ENCODE data around the gene DCP2.
"Not testable (repeated sequence)": the region's sequence is repeated elsewhere in the genome, so short reads cannot be mapped to it uniquely, and the experiment has no call there.

Gene DCP2

DNA sequence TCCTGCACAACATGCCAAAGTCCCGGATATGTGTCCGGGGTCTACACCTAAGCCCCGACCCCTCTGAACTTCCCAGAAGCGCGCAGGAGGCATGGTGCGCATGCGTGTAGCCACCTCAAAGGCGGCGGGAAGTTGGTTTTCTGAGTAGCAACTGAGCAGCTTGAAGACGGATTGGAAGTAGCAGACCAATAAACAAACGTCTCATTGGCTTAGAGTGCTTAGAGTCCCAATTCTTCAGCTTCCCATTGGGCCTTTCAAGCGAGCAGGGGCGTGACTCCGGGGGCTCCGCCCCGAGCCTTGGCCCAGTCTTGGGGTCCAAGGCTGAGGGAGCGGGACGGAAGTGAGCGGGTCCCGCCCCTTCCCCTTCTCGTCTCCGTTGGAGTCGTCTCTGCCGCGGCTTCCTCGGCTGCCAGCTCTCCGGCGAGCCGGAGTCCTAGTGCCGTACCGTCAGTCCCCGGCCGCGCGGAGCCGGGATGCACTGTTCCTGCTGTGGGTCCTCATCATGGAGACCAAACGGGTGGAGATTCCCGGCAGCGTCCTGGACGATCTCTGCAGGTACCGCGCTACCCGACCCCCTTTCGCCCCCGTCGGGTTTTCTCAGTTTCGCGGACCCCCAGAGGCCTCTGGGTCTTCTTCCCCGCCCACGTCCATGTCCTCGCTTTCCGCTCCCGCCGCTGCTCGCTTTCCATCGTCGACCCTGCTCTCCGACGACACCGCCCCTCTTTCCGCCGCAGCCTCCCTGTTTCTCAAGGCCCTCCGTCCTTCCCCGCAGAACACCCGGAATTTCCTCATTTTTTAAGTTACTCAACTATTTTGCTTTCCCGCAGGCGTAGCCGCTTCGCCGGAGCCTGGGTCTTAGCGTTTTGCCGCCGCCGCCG lies at the start of gene DCP2:
DCP2 (plus strand) TSS at position 367 of the 878 bp plus-strand sequence; CDS start at position 503, 136 bp downstream.
- peak; percentile 84 to 87 (median 86) for DNase-seq (ENCODE audit: low read depth in 3 of 3, low spot score in 1 of 3)

DNA sequence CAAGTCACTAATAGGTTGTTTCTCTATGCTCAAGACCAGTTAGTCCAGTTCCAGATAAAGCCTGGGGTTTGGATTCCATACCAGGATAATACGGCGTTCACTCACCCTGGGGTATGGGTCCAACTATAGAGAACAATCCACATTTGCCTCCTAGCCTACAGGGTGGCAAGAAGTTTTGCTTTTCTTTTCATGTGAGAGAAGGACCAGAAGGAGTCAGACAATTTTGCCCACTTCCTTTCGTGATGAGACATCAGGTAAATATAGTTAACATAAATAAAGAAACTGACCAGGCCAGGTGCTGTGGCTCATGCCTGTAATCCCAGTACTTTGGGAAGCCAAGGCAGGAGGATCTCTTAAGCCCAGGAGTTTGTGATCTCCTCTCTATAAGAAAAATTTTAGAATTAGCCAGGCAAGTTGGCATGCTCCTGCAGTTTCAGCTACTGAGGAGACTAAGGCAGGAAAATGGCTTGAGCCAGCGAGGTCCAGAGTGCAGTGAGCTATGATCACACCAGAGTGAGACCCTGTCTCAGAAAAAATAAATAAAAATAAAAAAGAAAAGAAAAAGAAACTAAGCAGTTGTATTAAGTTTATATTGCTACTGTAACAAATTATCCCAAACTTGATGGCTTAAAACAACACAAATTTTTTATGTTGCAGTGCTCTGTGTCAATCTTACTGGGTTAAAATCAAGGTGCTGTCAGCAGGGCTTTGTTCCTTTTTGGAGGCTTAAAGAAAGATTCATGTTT lies 47.1 kb upstream of the DCP2 start:
- DNase-seq (ENCODE audit: low read depth in 3 of 3, low spot score in 1 of 3): no peak

DNA sequence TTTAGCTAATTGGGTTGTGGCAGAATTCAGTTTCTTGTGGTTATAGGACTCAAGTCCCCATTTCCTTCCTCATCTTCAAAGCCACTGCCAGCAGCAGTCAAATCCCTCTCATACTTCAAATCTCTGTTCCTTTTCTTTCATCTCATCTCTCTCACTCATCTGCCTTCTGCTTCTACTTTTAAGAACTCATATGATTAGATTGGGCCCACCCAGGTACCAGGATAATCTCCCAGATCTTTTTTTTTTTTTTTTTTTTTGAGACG lies 46.6 kb upstream of the DCP2 start:
- DNase-seq (ENCODE audit: low read depth in 3 of 3, low spot score in 1 of 3): no peak

DNA sequence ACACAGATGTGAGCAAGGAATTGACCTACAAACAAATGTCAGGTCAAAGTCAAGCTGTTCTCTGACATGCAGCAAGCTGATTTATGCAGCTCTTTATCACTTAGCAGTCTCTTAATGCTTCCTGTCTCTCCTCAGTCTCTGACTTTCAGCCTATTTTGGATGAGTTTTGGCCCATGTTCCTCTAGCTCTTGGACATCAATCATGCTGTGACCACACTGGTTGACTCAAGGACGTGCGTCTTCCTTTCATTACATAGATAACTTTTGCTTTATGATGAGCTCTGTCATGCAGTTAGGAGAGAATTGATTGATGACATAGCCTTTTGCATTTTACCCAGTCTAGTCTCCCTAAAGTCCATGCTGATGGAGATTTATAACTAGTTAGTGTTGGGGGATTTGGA lies 45.1 kb upstream of the DCP2 start:
- DNase-seq (ENCODE audit: low read depth in 3 of 3, low spot score in 1 of 3): no peak

DNA sequence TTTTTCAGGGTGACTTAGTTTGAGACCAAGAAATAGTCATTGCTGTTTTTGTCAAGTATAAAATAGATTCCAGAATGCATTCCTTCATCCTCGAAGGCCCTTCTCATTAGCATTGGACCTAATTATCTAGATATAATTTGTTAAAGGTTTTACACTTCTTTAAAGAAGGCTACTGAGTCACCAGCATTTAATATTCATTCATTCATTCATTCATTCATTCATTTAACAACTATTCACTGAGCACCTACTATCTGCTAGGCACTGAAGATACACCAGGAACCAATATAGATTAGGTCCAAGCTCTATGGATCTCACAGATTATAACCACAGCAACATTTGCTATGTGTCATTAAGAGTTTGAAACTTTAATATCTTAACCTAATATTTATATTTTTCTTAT lies 43.5 kb upstream of the DCP2 start:
- DNase-seq (ENCODE audit: low read depth in 3 of 3, low spot score in 1 of 3): no peak

DNA sequence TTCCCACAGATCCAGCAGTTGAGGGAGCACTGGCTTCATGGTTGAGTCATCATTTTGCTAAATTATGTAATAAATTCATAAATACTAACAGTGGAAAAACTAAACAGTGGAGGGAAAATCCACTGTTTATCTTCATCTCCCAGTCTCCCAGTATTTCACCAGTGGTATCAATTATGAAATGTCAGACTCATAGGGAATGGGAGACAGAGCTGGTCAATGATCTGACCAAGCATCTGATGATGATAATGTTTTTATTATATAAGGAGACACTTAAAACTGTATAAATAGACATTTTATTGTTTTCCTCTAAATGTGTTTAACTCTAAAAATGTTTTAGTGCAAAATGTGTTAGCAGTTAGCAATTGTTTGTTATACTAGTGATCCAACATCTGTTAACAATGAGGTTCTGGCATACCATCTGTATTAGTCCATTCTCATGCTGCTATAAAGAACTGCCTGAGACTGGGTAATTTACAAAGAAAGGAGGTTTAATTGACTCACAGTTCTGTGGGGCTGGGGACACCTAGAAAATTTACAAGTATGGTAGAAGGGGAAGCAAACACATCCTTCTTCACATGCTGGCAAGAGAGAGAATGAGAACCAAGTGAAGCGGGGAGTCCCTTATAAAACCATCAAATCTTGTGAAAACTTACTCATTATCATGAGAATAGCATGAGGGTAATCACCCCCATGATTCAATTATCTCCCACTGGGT lies 42.8 kb upstream of the DCP2 start:
- DNase-seq (ENCODE audit: low read depth in 3 of 3, low spot score in 1 of 3): no peak

DNA sequence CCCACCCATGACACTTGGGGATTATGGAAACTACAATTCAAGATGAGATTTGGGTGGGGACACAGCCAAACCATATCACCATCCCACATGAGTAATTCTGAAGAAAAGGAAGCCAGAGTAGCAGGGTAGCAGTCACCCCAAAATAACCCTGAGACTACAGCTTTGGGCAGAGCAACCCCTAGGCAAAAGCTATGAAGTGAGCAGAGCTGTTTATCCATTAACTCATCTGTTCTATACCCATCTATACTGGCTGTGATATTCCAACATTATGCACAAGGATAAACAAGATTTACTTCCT lies 42.3 kb upstream of the DCP2 start:
- no peak for DNase-seq (ENCODE audit: low read depth in 3 of 3, low spot score in 1 of 3)

DNA sequence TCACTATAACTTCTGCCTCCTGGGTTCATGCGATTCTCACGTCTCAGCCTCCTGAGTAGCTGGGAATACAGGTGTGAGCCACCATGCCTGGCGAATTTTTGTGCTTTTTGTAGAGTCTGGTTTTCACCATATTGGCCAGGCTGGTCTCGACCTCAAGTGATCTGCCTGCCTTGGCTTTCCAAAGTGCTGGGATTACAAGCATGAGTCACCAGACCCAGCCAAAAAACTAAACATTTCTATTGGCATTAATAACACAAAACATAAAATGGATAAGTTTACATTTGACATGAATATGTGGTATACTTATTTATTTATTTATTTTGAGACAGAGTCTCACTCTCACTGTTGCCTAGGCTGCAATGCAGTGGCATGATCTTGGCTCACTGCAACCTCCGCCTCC lies 40.9 kb upstream of the DCP2 start:
- no peak for DNase-seq (ENCODE audit: low read depth in 3 of 3, low spot score in 1 of 3)

DNA sequence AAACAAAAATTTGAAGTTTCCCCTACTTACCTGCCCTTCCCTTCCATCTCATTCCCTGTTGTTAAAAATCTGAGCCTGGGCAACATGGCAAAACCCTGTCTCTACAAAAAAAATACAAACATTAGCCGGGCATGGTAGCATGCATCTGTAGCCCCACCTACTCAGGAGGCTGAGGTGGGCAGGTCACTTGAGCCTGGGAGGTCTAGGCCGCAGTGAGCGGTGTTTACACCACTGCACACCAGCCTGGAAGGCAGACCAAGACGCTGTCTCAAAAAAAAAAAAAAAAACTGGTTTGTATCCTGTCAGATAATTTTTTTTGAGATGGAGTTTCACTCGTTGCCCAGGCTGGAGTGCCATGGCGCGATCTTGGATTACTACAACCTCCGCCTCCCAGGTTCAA lies 38.3 kb upstream of the DCP2 start:
- DNase-seq (ENCODE audit: low read depth in 3 of 3, low spot score in 1 of 3): no peak

DNA sequence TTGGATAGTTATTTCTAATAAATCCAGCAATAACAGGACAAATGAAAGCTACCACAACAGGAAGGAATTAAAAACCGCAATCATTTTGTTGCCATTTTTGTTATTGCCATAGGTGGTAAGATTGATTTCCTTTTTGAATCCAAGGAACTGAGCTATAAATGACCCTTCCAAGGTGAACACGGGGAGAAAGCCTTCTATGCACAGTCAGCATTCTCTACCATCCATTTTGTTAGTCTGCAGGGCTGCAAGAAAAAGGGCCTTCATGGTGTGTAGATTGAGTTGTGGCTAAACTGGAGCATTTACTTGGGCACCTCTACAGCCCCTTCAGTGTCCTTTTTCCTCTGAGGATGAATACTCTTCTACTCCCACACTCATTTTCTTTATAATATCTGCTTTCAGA lies 35.9 kb upstream of the DCP2 start:
- no peak for DNase-seq (ENCODE audit: low read depth in 3 of 3, low spot score in 1 of 3)

DNA sequence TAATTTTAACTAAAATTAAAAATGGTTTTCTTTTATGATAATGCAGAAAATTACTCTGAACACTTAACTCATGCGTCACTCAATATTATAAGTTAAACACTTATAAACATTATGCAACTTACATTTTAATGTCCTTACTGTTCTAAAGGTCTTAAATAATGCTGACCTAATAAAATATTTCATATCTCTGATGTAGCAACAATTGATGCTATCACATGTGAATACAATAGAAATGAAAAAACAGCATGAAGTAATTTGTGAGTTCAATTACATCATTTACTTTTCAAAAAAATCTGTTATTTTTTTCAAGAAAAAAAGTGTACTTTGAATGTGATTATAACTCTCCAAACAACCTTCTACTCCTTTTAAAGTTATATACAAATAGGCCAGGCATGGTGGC lies 28.1 kb upstream of the DCP2 start:
- DNase-seq (ENCODE audit: low read depth in 3 of 3, low spot score in 1 of 3): no peak

DNA sequence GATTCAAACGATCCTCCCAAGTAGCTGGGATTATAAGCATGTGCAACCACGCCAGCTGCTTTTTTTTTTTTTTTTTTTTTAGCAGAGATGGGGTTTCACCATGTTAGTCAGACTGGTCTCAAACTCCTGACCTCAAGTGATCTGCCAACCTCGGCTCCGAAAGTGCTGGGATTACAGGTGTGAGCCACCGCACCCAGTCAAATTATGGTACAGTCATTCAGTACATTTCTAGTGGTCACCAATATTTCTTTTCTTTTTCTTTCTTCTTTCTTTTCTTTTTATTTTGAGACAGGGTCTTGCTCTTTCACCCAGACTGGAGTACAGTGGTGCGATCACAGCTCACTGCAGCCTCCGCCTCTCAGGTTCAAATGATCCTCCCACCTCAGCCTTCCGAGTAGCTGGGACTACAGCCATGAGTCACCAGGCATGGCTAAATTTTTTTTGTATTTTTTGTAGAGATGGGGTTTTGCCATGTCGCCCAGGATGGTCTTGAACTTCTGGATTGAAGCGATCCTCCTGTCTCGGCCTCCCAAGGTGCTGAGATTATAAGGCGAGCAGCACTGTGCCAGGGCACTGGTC lies 25.4 kb upstream of the DCP2 start:
- no peak for DNase-seq (ENCODE audit: low read depth in 3 of 3, low spot score in 1 of 3)

DNA sequence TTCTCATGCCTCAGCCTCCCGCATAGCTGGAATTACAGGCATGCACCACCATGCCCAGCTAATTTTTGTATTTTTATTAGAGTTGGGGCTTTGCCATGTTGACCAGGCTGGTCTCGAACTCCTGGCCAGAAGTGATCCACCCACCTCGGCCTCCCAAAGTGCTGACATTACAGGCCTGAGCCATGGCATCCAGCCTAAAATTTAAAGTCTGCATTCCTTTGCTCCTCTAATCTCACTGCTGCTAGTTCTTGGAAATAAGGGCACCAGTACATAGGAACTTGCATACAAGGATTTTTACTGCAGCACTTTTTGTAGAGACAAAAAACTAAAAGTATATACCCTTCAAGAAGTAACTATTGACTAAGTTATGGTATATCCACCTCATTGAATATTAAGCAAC lies 20.0 kb upstream of the DCP2 start:
- no peak for DNase-seq (ENCODE audit: low read depth in 3 of 3, low spot score in 1 of 3)

DNA sequence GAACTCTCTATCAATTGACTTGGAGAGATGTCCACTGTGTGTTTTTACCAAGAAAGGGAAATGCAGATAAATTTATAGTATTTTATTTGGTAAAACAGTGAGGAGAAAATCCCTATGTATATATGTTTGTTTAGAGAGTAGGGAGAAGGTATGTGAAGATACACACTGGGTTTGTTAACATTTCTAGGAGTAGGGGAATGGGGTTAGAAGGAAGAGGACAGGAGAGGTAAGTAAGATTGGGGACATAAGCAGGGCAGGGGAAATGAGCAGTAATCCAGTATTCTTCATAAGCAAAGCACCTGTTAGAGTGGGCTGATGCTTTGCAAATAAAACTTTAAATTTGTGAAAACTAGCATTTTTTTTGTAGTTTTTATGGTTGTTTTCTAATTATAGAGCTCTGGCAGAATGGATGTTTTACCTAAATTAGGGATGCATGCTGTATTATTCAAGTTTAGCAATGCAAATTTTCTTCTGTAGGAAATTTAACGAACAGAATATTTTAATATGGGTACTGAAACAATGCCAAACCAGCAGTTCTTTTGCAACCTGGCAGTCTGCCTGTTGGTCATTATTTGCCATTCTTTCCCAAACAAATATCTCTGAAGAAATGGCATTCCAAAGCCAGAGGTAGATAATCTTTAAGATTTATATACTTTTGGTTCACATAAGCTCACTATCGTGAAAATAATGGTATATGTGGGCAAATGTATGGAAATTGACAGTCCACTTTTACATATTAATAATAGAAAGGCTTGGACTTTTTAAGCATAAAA lies 19.4 kb upstream of the DCP2 start:
- DNase-seq (ENCODE audit: low read depth in 3 of 3, low spot score in 1 of 3): no peak

DNA sequence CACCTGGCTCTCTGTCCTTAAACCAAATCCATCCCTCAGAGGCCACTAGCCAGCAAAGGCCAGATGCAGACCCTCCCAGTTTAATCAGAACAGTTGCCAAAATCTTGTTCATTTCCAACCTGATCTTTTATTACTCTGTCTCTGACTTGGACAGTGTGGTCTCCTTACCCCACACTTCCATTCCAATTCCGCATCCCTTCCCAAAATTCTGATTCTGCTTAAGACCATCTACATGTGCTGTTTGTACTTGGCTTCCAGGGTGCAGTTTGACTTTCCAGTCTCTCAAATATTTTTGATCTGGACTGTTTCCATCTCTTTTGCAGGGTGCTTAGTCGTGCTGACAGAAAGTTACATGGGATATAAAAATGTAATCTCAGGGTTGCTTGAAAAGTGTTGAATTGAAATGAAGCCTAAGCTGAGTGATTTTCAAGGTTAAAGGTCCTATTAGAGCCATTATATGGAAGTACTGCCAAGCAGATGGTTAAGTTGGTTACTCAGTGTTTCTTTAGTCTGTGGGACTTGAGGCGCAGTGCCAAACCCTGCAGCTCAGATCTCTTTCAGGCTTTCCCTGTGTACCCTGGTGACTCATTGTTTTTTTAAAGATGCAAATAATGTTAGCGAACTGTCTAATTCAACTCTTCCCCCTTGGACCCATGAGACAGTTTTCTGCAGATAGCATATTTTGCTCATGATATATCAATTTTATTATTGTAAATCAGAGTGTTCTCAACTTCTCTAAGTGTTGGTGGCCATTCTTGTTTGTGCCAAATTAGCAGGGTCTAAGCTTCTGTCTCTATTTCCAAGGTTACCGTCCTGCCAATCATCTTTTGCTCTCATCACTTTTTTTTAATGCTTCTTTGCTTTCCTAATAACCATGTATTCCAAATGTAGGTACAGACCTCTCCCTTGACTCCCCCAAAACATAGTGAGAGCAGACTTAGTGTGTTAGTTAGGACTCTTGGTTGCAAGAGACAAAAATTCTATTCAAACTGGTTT lies 18.2 kb upstream of the DCP2 start:
- no peak for DNase-seq (ENCODE audit: low read depth in 3 of 3, low spot score in 1 of 3)

DNA sequence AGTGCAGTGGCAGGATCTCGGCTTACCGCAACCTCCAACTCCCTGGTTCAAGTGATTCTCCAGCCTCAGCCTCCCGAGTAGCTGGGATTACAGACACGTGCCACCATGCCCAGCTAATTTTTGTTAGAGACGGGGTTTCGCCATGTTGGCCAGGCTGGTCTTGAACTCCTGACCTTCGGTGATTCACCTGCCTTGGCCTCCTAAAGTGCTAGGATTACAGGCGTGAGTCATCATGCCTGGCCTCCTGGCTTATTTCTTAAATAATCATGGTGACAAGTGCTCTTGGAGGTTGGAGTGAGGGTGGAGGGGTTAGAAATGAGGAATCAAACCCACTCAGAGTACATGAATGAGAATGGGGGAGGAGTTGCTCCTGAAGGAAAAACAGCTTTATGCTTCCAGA lies 16.7 kb upstream of the DCP2 start:
- not testable (repeated sequence) for DNase-seq (ENCODE audit: low read depth in 3 of 3, low spot score in 1 of 3)

DNA sequence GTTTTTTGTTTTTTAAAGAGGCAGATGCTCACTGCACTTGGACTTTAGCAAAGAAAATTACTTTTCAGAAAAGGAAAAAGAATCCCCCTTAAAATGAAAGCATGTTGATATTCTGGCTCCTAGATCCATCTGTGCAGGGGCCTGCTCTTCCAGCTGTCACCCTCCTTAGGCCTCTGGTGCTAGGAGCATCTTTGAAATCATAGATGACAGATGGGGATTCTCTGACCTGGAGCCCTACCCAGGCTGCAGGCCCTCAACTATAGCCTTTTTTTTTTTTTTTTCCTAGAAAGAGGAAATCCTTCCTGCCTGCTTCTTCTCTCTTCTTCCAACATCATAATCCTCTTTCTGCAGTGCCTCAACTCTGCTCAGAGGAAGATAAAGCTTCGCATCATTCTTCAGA lies 16.3 kb upstream of the DCP2 start:
- no peak for DNase-seq (ENCODE audit: low read depth in 3 of 3, low spot score in 1 of 3)

DNA sequence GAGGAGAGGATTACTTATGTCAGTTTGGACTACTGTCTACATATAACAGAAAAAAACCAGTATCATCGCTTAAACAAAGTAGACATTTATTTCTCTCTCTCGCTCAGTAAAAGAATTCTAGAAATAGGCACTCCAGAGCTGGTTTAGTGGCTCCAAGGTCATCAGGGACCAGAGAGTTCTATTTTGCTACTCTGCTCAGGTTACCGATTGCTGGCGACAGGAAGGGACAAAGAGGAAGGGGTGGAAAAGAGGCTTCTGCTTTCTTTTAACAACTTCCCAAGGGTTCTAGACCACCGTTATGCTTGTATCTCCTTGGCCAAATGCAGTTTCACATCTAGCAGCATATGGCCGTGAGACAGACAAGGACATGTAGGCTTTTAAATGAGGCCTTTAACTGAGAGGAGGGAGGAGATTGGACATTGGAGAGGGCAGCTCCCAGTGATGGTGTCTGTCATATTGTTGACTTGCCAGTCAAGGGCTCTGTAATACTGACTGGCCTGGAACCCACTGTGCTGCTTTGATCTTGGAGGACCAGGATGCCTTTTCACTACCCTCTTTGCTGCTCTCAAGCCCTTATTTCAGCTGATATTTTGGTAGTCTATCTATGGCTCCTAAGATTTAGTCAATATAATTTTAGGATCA lies 15.6 kb upstream of the DCP2 start:
- no peak for DNase-seq (ENCODE audit: low read depth in 3 of 3, low spot score in 1 of 3)

DNA sequence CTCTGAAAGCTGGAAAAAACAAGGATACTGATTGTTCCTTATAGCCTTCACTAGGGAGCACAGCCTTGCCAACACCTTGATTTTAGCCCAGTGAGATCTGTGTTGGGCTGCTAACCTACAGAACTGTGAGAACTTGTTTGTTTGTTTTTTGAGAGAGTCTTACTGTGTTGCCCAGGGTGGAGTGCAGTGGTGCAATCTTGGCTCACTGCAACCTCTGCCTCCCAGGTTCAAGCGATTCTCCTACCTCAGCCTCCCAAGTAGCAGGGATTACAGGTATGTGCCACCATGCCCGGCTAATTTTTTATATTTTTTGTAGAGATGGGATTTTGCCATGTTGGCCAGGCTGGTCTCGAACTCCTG lies 13.2 kb upstream of the DCP2 start:
- not testable (repeated sequence) for DNase-seq (ENCODE audit: low read depth in 3 of 3, low spot score in 1 of 3)
